PC-9 (cell line): Measurements from ENCODE around the gene UGT1A10. TPM values are rescaled to one million over a fixed set of nuclear protein-coding genes. Genes with fewer than 3 reads are reported as not detected.

Source experiments
- BruUV-seq: library from RNA; stranded (reverse); fragments of 400-500 nt; replicated peaks from 2 replicates; lab custom pipeline; 2021; lab: Mats Ljungman, UMichigan
- CTCF ChIA-PET: fragments of 300-600 bp; sonication (Branson Sonifier 250); formaldehyde crosslinking; loops from one replicate; lab custom pipeline; 2022; ENCODE audit warnings: antibody characterized with exemption; lab: Charles Lee
- POLR2A ChIA-PET: fragments of 300-600 bp; sonication (Branson Sonifier 250); formaldehyde crosslinking; loops from one replicate; lab custom pipeline; 2022; ENCODE audit warnings: antibody characterized with exemption; ENCODE audit not compliant: unreplicated experiment; lab: Charles Lee
- DNase-seq, 2 experiments: peaks; one replicate each; pipeline versions ENCODE4 v3.0.0 to v3.0.0-alpha.2; 2015 to 2022; ENCODE audit warnings: mixed read lengths in 1 of 2
- H2AFZ ChIP-seq: fragments of 200-600 bp; sonication (generic); 2 replicates; pipeline ENCODE4 v1.8.1; 2017; ENCODE audit warnings: antibody characterized with exemption
- H3F3A ChIP-seq: fragments of 200-600 bp; sonication (generic); 2 replicates; pipeline ENCODE4 v1.8.1; 2017; ENCODE audit warnings: antibody characterized with exemption, mild to moderate bottlenecking, low read depth; ENCODE audit not compliant: insufficient read depth
- H3K27ac ChIP-seq: fragments of 200-600 bp; sonication (generic); 2 replicates; pipeline ENCODE4 v1.6.1; 2016; ENCODE audit warnings: mixed run types
- H3K27me3 ChIP-seq: fragments of 200-600 bp; sonication (generic); 2 replicates; pipeline ENCODE4 v1.6.1; 2016; ENCODE audit warnings: low read depth, mixed run types; ENCODE audit not compliant: insufficient read depth
- H3K36me3 ChIP-seq: fragments of 200-600 bp; sonication (generic); 2 replicates; pipeline ENCODE4 v1.6.1; 2016; ENCODE audit warnings: low read depth, mixed run types
- H3K4me1 ChIP-seq: fragments of 200-600 bp; sonication (generic); replicated peaks from 2 replicates; pipeline ENCODE4 v1.6.1; 2016; ENCODE audit warnings: mixed run types; ENCODE audit not compliant: insufficient read depth
- H3K4me2 ChIP-seq: fragments of 200-600 bp; sonication (generic); 2 replicates; pipeline ENCODE4 v1.6.1; 2017; ENCODE audit warnings: mixed run types
- H3K4me3 ChIP-seq: fragments of 200-600 bp; sonication (generic); 2 replicates; pipeline ENCODE4 v1.6.1; 2016; ENCODE audit warnings: mixed run types
- H3K79me2 ChIP-seq: fragments of 200-600 bp; sonication (generic); 2 replicates; pipeline ENCODE4 v1.6.1; 2017; ENCODE audit warnings: low read depth, mixed run types
- H3K9me2 ChIP-seq: fragments of 200-600 bp; sonication (generic); 2 replicates; pipeline ENCODE4 v1.8.1; 2017; ENCODE audit warnings: mild to moderate bottlenecking; ENCODE audit not compliant: insufficient read depth
- H3K9me3 ChIP-seq: fragments of 200-600 bp; sonication (generic); 2 replicates; pipeline ENCODE4 v1.8.1; 2016; ENCODE audit warnings: low read depth; ENCODE audit not compliant: insufficient read depth
- H4K20me1 ChIP-seq: fragments of 200-600 bp; sonication (generic); 2 replicates; pipeline ENCODE4 v1.8.1; 2017; ENCODE audit not compliant: insufficient read depth
- EZH2 ChIP-seq: fragments of 200-600 bp; sonication (generic); IDR thresholded peaks from 2 replicates; pipeline ENCODE4 v1.8.0; 2017; ENCODE audit warnings: antibody characterized with exemption, low read depth
- intact Hi-C: fragments of 100-400 bp; cut with micrococcal nuclease; formaldehyde crosslinking; loops from one replicate; pipeline ENCODE4 v1.10.0; 2022; ENCODE audit not compliant: unreplicated experiment
- total RNA-seq: library from RNA; stranded (reverse); gene quantifications from 2 replicates; pipeline ENCODE4 v1.2.3, GENCODE V29; 2021
- TF ChIP-seq, protein P1 (sequence below): fragments of 200-600 bp; sonication (generic); conservative IDR thresholded peaks from 2 replicates; pipeline ENCODE4 v1.6.1; 2017; ENCODE audit warnings: mixed run types, antibody characterized with exemption, mild to moderate bottlenecking, moderate library complexity

UGT1A10 gene
- total RNA-seq, 1 experiment from 2014 or later = not detected

DNA sequence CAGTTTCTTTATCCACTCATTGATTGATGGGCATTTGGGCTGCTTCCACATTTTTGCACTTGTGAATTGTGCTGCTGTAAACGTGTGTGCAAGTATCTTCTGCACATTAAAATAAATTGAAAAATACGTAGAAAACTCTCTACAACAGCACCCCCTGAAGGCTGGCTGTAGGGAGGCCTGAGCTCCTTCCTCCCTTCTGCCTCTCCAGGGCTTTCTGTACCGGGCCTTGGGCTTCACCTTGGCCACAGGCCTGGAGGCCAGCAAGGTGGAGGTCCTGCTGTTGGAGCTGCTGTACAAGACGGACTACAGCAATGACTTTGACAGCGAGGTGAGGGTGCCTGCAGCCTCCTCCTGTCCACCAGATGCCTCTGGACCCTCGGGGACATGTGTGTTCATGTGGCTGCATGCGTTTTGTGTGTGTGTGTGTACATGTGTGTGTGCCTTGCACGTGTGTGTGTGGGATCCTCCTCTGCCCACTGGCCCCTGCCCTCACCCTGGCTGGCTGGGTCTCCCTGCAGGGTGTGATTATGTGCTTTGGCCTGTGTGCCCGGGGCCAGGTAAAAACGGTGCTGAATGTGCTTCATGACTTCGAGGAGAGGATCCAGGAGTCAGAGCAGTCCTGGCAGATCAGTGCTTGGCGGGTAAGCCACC lies 171.1 kb downstream of the UGT1A10 start:
- no TSS peak for BruUV-seq
- Histone ChIP-seq H3K79me2 (no peaks in the 10 kb centered on the region), H3K4me2 (no peak overlapping the region), H3K9me2 (no peaks in the 10 kb centered on the region), H3K4me3 (no peak overlapping the region), H3K27me3 (no peaks in the 10 kb centered on the region; the same call in 1 of the 2 replicates), H2AFZ (no peak overlapping the region), H3K4me1 (no peaks in the 10 kb centered on the region), H4K20me1 (no peaks in the 10 kb centered on the region), H3K36me3 (no peaks in the 10 kb centered on the region), H3K9me3 (no peaks in the 10 kb centered on the region), H3F3A (no peaks in the 10 kb centered on the region), H3K27ac (no peak overlapping the region)
- ChIA-PET POLR2A (no interaction called here), CTCF (interaction anchor here (0.6 kb wide), 1 partner anchor 38 kb away, joined by 3 read pairs; no protein-coding TSS in a partner anchor)
- no peak for TF ChIP-seq EZH2
- TF ChIP-seq, protein P1, sequence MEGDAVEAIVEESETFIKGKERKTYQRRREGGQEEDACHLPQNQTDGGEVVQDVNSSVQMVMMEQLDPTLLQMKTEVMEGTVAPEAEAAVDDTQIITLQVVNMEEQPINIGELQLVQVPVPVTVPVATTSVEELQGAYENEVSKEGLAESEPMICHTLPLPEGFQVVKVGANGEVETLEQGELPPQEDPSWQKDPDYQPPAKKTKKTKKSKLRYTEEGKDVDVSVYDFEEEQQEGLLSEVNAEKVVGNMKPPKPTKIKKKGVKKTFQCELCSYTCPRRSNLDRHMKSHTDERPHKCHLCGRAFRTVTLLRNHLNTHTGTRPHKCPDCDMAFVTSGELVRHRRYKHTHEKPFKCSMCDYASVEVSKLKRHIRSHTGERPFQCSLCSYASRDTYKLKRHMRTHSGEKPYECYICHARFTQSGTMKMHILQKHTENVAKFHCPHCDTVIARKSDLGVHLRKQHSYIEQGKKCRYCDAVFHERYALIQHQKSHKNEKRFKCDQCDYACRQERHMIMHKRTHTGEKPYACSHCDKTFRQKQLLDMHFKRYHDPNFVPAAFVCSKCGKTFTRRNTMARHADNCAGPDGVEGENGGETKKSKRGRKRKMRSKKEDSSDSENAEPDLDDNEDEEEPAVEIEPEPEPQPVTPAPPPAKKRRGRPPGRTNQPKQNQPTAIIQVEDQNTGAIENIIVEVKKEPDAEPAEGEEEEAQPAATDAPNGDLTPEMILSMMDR = peak; percentile 43; the same call in 1 of the 2 replicates
- no peak for DNase-seq
- intact Hi-C loops = no loop called here

DNA sequence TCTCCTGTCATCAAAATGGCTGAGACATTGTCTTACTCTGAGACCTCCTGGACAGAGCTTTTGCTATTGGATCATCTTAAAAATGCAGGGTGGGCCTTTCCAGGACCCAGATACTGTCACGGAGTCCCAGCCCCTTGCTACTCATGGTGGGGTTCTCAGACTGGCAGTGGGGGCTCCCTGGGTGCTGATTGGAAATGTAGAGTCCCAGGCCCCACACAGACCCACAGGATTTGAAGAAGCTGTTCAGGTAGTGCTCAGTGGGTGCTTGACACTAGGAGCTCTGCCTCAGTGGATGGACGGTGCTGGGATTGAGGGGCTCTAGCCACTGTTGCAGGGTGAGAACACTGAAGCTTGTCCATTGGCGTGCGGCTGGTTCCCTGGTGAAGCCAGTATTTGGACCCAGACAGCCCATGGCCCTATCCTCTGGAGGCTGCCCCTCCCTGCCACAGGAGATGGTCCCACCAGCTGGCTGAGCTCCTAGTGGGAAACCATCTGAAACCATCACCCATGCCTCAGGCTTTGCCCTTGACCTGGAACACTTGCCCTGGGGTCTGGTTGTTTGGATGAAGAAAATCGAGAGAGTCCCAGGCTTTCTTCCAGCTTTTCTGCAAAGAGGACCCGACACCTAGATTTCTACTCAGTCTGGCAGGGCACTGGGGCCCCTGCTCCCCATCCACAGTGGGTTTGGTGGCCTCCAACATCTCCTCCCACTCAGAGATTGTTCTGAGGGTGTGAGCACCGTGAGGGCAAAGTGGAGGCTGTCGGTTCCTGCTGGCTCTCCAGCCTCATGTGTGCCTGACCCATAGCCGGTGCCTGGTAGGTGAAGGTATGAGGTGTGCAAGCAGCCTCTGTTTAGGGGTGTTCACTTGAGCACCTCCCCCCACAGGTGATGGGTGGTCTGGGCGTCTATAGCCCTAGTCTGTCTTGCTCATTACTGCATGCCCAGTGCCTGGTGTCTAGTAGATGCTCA lies 172.0 kb downstream of the UGT1A10 start:
- no peaks in the 10 kb centered on the region; the same call in 1 of the 2 replicates for H3K27me3 ChIP-seq
- no peaks in the 10 kb centered on the region for H3K4me1 ChIP-seq
- TF ChIP-seq EZH2 = no peak
- TF ChIP-seq, protein P1 = no peak
- intact Hi-C loops = no loop called here
- H4K20me1 ChIP-seq = no peaks in the 10 kb centered on the region
- no peaks in the 10 kb centered on the region for H3K36me3 ChIP-seq
- H3K27ac ChIP-seq = no peak overlapping the region
- BruUV-seq = no TSS peak
- no peaks in the 10 kb centered on the region for H3K9me3 ChIP-seq
- no peak overlapping the region for H3K4me2 ChIP-seq
- H3F3A ChIP-seq = no peaks in the 10 kb centered on the region
- no peaks in the 10 kb centered on the region for H3K9me2 ChIP-seq
- ChIA-PET CTCF (interaction anchor here (0.6 kb wide), 1 partner anchor 37 kb away, joined by 3 read pairs; no protein-coding TSS in a partner anchor), POLR2A (interaction anchor here (0.5 kb wide), 1 partner anchor 885 kb away, joined by 6 read pairs; no protein-coding TSS in a partner anchor)
- H3K4me3 ChIP-seq = no peak overlapping the region
- H3K79me2 ChIP-seq = no peaks in the 10 kb centered on the region
- H2AFZ ChIP-seq = no peak overlapping the region
- no peak for DNase-seq

DNA sequence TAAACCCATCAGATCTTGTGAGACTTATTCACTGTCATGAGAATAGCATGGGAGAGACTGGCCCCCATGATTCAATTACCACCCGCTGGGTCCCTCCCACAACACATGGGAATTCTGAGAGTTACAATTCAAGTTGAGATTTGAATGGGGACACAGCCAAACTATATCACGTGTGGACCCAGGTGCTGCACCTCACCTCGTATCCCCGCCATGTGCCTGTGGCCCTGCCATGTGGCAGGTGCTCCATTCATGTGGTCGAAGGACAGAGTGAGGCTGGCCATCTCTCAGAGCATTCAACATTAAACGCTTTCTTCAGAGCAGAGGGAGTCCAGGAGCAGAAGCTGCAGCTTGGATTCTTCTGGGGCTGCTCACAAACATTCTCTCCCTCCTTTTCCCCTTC lies 174.1 kb downstream of the UGT1A10 start:
- Histone ChIP-seq H3K27me3 (no peaks in the 10 kb centered on the region; the same call in 1 of the 2 replicates), H3F3A (no peaks in the 10 kb centered on the region), H3K79me2 (no peaks in the 10 kb centered on the region), H3K4me1 (no peaks in the 10 kb centered on the region), H3K4me3 (no peak overlapping the region), H3K9me3 (no peaks in the 10 kb centered on the region), H3K36me3 (no peaks in the 10 kb centered on the region), H3K4me2 (no peak overlapping the region), H2AFZ (no peak overlapping the region), H3K9me2 (no peaks in the 10 kb centered on the region), H4K20me1 (no peaks in the 10 kb centered on the region), H3K27ac (no peak overlapping the region)
- ChIA-PET CTCF (no interaction called here), POLR2A (no interaction called here)
- no peak for DNase-seq
- intact Hi-C loops = no loop called here
- TF ChIP-seq, protein P1 = no peak
- TF ChIP-seq EZH2 = no peak
- no TSS peak for BruUV-seq
